Brain microvascular endothelial cell (primary cell): ENCODE data around the gene KMO.

Experiments
- DNase-seq: peaks from one replicate; pipeline ENCODE4 v3.0.0-alpha.2; 2020
- H3K27ac ChIP-seq: fragments of 250-450 bp; sonication (Bioruptor Pico); 2 replicates; pipeline ENCODE4 v1.5.1; 2020; ENCODE audit warnings: mild to moderate bottlenecking, moderate library complexity
- H3K27me3 ChIP-seq: fragments of 250-450 bp; sonication (Bioruptor Pico); replicated peaks from 2 replicates; pipeline ENCODE4 v1.5.1; 2020; ENCODE audit warnings: mild to moderate bottlenecking
- H3K36me3 ChIP-seq: fragments of 250-450 bp; sonication (Bioruptor Pico); replicated peaks from 2 replicates; pipeline ENCODE4 v1.5.1; 2020; ENCODE audit warnings: mild to moderate bottlenecking
- H3K4me3 ChIP-seq: 2 replicates; pipeline ENCODE4 v1.5.1; 2011; ENCODE audit warnings: low read depth, mild to moderate bottlenecking, control low read depth, low read length, moderate library complexity
- CTCF ChIP-seq: IDR thresholded peaks from 2 replicates; pipeline ENCODE4 v1.5.1; 2011; ENCODE audit warnings: low read depth, mild to moderate bottlenecking, moderate library complexity, low read length, control low read depth, inconsistent platforms; ENCODE audit errors: missing control alignments
- in situ Hi-C: cut with HindIII; loops from 2 replicates; pipeline ENCODE4 v1.10.0; 2017; ENCODE audit warnings: low sequenced_read_pairs, low pct_ligation_motif_present

Gene KMO

DNA sequence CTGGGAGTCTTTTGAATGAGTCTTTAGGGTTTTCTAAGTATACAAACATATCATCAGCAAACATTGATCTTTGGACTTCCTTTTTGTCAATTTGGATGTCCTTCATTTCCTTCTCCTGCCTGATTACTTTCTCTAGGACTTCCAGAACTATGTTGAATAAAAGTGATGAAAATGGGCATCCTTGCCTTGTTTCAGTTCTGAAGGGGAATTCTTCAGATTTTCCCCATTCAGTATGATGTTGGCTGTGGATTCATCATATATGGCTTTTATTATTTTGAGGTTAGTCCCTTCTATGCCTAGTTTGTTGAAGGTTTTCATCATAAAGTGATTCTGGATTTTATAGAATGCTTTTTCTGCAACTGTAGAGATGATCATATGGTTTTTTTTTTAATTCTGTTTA, 42.0 kb downstream of the KMO start:
- in situ Hi-C loops: no loop called here

DNA sequence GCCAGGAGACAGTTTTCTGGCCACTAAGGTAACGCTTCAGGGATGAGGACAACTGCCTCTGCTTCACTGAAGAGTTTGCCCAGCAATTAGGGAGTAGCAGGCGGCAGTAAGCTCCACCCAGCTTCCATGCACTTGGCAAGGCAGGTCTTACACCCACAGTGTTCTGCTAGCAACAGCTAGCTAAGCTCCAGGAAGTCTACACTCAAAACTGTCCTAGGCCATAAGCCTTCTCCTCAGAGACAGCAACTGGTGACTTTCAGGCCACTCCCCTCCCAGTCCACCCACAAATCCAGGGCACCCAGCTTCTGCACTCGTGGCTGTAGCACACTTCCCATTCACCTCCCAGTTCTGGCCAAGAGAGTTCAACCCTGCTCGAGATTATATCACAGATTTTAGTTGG, 47.3 kb downstream of the KMO start:
- TF ChIP-seq CTCF: no peak
- DNase-seq: no peak
- Histone ChIP-seq H3K36me3 (no peaks in the 10 kb centered on the region), H3K4me3 (no peak overlapping the region), H3K27ac (no peak overlapping the region), H3K27me3 (no peaks in the 10 kb centered on the region)
- in situ Hi-C loops: no loop called here

More for the DNA sequence above, 42.0 kb downstream of the KMO start:
- TF ChIP-seq CTCF: no peak
- H3K27ac ChIP-seq: no peak overlapping the region
- no peak overlapping the region for H3K4me3 ChIP-seq
- no peaks in the 10 kb centered on the region for H3K36me3 ChIP-seq
- H3K27me3 ChIP-seq: no peaks in the 10 kb centered on the region
- DNase-seq: no peak

- no peak for DNase-seq
- H3K4me3 ChIP-seq: no peak overlapping the region
- in situ Hi-C loops: no loop called here
- no peaks in the 10 kb centered on the region for H3K27me3 ChIP-seq
- no peak overlapping the region for H3K27ac ChIP-seq
- no peaks in the 10 kb centered on the region for H3K36me3 ChIP-seq
- no peak for TF ChIP-seq CTCF
Measured at GRCh38 chr1:241582921-241583321, 50.7 kb downstream of the KMO start.

- H3K27me3 ChIP-seq: no peaks in the 10 kb centered on the region
- TF ChIP-seq CTCF: no peak
- in situ Hi-C loops: no loop called here
Measured at GRCh38 chr1:241586905-241587512, 54.8 kb downstream of the KMO start.

GRCh38 chr1:241589521-241589920, 57.3 kb downstream of the KMO start:
- no peak for DNase-seq
- TF ChIP-seq CTCF: no peak
- no peak overlapping the region for H3K27ac ChIP-seq
- H3K36me3 ChIP-seq: no peaks in the 10 kb centered on the region
- in situ Hi-C loops: no loop called here
- H3K27me3 ChIP-seq: no peaks in the 10 kb centered on the region
- H3K4me3 ChIP-seq: no peak overlapping the region

More at GRCh38 chr1:241586905-241587512, 54.8 kb downstream of the KMO start:
- Histone ChIP-seq H3K27ac (no peak overlapping the region), H3K36me3 (no peaks in the 10 kb centered on the region), H3K4me3 (no peak overlapping the region)
- DNase-seq: no peak

DNA sequence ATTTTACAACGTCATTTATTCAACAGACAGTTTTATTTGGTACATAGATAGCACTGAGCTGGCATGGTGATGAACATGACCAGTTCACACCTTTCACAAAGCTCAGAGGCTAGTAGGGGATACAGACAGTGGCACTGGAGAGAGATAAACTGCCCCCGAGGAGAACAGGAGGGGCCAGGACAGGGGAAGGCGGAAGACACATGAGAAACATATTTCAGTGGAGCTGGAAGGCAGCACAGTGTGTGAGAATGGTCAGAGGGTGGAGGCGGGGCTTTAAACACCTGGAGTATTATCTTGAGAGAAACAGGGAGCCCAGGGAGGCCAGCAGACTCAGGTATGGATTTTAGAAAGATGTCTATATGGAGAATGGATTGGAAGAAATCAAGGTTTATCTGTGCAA, 58.5 kb downstream of the KMO start:
- in situ Hi-C loops: no loop called here
- Histone ChIP-seq H3K27ac (no peak overlapping the region), H3K4me3 (no peak overlapping the region), H3K27me3 (no peaks in the 10 kb centered on the region), H3K36me3 (no peaks in the 10 kb centered on the region)
- no peak for TF ChIP-seq CTCF
- DNase-seq: no peak
